ENCODE data around the gene TP53RK.
A peak's percentile ranks its signal among the peaks of the same experiment; 100 is the strongest.

The TP53RK gene
- 40.0 to 51.5 reads per million in 2 experiments for total RNA-seq

DNA sequence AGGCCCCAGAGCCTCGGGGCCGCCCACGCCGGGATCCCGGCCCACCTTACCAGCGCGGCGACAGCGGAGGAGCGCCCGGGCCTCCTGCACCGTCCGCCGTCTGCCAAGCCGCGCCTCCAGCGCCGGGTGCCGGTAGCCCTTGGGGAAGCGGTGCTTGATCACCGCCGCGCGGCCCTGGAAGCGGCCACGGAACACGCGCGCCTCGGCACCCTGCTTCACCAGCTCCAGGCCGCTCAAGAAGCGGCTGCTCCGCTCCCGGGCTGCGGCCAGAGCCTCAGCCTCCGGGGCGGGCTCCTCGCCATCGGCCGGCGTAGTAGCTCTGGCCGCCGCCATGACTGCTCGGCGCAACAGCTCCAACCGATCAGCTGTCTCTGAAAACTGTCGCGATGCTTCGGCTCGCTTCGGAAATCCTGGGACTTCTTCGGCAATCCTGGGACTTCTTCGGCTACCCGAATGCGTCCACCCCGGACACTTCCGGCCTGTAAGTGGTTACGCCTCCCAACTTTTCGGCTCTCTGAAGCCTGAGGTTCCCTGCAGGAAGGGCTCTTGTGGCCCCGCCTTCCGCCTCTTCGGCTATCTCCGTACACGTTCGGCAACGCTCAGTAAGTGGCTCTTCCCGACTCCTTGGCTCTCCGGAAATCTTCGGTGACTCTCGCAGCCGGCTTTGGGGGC, at the start of gene TP53RK:
Gene TP53RK (minus strand): TSS at position 363 of the 672 bp plus-strand sequence. CDS start 30 bp downstream, at position 333.
- DNase-seq (ENCODE audit: low read depth) = peak; percentile 95

- DNase-seq (ENCODE audit: low read depth) = no peak
Measured at GRCh38 chr20:46735436-46735835, 46.2 kb upstream of the TP53RK start.

DNA sequence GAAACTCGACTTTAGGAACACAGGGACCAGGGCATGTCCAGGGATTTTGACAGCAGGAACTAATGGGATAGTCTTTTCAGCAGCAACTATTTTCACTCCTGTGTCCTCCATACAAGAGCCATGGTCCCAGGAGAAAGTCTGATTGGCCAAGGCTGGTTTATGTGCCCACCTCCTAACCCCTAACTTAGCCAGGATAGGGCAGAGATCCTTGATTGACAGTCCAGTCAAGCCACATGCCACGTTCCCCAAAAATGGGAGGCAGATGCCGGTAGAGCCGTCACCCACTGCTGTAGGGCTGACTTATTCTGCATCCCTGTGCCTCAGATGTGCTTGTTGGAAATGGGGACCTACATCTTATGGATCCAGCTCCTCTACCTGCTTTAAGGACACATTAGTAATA, 42.5 kb upstream of the TP53RK start:
- DNase-seq (ENCODE audit: low read depth) = no peak

DNA sequence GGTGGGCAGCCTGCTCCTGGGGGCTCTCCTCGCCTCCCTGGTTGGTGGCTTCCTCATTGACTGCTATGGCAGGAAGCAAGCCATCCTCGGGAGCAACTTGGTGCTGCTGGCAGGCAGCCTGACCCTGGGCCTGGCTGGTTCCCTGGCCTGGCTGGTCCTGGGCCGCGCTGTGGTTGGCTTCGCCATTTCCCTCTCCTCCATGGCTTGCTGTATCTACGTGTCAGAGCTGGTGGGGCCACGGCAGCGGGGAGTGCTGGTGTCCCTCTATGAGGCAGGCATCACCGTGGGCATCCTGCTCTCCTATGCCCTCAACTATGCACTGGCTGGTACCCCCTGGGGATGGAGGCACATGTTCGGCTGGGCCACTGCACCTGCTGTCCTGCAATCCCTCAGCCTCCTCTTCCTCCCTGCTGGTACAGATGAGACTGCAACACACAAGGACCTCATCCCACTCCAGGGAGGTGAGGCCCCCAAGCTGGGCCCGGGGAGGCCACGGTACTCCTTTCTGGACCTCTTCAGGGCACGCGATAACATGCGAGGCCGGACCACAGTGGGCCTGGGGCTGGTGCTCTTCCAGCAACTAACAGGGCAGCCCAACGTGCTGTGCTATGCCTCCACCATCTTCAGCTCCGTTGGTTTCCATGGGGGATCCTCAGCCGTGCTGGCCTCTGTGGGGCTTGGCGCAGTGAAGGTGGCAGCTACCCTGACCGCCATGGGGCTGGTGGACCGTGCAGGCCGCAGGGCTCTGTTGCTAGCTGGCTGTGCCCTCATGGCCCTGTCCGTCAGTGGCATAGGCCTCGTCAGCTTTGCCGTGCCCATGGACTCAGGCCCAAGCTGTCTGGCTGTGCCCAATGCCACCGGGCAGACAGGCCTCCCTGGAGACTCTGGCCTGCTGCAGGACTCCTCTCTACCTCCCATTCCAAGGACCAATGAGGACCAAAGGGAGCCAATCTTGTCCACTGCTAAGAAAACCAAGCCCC, 36.2 kb upstream of the TP53RK start:
- DNase-seq (ENCODE audit: low read depth) = no peak

- DNase-seq (ENCODE audit: low read depth) = no peak
Measured at GRCh38 chr20:46724343-46724959, 35.2 kb upstream of the TP53RK start.

DNA sequence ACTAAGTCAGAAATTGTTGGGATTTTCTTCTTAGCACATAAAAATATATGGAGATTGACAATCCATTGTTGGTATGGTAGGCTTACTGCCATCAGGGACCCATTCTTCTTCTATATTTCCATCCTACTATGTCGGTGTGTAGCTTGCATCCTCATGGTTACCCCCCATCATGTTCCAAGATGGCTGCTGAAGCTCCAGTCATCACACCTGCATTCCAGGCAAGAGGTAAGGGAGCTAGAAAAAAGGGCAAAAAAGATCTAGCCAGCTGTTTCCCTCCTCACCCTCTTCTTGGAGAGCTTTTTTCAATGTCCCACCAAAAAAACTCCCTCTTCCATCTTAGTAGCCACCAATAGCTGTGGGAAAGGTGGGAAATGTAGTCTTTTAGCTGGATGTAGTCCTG, 33.8 kb upstream of the TP53RK start:
- no peak for DNase-seq (ENCODE audit: low read depth)

DNA sequence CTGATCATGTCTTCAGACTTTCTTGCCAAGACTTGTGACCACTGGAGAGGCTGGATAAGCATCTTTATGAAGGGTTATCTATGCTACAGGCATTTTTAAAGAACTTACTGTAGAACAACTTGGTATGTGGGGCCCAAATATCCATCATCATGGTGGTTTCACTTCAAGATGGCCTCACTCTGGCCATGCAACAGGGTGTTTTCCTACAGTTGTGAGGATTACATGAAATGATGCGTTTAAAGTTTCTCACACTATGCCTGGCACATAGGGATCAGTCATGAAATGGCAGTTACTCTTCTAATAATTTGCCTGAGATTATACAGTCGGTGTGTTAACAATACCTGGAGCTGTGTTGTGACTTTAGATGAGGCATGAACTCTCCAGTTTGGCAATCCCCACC, 33.2 kb upstream of the TP53RK start:
- DNase-seq (ENCODE audit: low read depth) = no peak

GRCh38 chr20:46721476-46721875, 32.2 kb upstream of the TP53RK start:
- DNase-seq (ENCODE audit: low read depth) = no peak

DNA sequence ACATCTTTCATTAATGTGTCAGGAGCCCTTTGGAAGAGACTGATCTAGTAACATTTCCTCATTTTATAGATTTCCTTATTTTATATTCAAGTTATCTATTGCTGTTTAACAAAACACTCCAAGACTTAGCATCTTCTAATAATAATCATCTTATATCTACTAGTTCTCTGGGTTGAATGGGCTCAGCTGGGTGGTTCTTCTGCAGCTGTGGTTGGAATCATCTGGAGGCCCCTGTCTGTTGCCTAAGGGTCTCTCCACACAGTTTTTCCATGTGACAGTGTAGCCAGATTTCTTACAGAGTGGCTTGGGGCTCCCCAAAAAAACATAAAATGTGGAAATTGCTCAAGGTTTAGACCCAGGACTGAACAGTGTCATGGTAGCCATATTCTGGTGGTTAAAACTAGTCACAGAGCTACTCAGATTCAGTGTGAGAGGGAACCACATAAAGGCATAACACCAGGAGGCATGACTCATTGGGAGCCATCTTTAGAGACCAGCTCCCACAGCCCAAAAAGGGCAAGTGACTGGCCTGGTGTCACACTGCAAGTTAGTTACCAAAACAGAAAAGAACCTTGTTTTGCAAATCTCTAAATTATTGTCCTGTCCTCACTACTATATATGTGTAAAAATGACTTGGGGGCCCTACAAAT, 31.7 kb upstream of the TP53RK start:
- no peak for DNase-seq (ENCODE audit: low read depth)

- DNase-seq (ENCODE audit: low read depth) = no peak
Measured at GRCh38 chr20:46720019-46720418, 30.8 kb upstream of the TP53RK start.

DNA sequence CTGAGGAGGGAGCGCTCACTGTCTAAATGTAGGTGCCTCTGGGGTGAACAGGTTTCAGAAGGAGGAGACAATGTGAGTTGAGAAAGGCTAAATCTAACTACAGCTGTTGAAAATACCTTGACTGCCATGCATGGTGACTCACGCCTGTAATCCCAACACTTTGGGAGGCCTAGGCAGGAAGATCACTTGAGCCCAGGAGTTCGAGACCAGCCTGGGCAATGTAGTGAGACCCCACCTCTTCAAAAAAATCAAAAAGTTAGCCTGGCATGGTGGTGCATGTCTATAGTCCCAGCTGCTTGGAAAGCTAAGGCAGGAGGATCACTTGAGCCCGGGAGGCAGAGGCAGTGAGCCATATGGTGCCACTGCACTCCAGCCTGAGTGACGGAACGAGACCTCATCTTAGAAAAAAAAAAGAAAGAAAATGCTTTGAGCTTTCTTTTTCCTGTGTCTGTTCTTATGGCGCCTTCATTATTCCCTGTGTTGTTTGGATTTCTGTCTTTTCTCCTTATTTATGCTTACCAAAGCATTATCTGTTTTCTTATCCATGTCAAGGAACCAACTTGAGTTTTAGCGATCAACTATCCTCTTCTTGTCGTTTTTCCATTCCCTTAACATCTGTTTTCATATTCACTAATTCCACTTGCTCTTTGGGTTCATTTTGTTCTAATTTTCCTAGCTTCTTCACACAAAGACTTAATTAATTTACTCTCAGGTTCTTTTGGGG, 28.7 kb upstream of the TP53RK start:
- DNase-seq (ENCODE audit: low read depth) = no peak

GRCh38 chr20:46715292-46715756, 26.1 kb upstream of the TP53RK start:
- no peak for DNase-seq (ENCODE audit: low read depth)

- DNase-seq (ENCODE audit: low read depth) = no peak
Measured at GRCh38 chr20:46713957-46714834, 25.0 kb upstream of the TP53RK start.

DNA sequence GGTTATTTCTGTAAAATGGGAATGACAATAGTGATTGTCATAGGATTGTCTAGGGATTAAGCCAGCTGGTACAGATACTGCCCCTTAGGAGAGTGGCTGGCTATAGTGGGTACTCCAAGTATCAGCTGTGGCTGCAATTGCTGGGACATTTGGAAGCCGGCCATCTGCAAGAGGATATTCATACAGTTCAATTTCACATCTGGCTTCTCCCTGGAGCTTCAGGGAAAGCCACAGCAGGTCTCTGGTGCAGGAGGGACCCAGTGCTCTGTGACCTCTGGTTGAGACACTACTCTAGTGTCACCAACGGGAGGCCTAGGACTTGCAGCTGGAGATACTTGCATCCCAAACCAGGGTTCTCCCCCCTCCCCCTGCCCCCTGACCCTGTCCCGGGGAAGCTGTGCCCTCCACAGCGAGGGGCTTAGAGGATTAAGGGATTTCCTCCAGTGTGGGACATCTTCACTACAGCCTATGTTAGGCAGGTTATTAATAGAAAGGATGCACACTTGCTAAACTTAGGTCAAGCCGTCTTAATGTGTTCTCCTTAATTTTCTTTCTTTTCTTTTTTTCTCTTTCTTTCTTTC, 22.9 kb upstream of the TP53RK start:
- no peak for DNase-seq (ENCODE audit: low read depth)

DNA sequence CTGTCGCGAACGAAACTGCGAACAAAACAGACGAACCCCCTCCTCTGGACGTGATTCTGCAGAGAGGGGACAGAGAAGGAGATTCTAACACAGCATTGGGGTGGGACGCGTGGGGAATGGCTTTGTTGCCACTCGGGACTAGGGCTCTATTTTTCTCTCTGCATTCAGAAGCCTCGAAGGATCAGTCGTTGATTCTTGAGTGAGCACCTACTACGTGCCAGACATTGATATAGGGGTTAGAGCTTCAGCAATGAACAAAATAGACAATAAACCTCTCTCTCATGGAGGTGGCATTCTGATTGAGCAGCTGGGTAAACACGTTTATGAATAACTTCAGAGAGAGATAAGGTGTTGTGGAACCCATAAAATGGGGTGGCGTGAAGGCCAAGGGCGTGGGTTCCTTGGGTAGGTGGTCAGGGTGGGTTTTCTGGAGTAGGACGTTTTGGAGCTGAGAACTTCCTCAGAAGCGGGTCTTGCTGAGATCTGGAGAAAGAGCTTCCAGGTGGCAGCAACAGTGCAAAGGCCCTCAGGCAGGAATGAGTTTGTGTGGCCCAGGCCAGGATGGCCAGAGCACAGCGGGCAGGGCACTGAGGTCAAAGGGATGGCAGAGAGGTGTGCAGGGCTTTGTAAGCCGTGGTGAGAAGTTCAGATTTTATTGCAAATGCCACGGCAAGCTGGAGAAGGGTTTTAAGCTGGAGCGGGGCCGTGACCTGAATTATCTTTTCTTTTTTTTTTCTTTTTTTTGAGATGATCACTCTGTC, 21.1 kb upstream of the TP53RK start:
- no peak for DNase-seq (ENCODE audit: low read depth)

GRCh38 chr20:46709459-46710152, 20.4 kb upstream of the TP53RK start, which contains the start of gene SLC2A10:
Gene SLC2A10, plus strand, starts transcription at chr20:46709649. Its CDS starts 88 bp downstream, at chr20:46709737.
- DNase-seq (ENCODE audit: low read depth) = no peak

DNA sequence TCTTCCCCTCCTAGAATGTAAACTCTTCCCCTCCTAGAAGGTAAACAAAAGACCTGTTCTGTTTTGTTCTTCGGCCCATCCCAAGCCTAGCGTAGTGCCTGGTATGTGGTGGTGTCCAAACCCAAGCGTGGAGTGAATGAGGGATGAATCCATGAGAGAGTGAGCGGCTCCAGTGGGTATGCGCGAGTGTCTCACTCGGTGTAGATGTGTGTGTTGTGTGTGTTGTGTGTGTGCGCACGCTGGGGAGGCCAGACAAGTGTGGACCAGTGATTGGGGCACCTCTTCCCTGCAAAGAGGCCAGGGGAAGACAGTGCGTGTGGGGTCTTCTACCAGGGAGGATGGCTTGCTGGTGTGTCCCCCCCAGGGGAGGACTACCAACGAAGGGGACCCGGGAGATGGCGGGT, 19.8 kb upstream of the TP53RK start:
- no peak for DNase-seq (ENCODE audit: low read depth)

DNA sequence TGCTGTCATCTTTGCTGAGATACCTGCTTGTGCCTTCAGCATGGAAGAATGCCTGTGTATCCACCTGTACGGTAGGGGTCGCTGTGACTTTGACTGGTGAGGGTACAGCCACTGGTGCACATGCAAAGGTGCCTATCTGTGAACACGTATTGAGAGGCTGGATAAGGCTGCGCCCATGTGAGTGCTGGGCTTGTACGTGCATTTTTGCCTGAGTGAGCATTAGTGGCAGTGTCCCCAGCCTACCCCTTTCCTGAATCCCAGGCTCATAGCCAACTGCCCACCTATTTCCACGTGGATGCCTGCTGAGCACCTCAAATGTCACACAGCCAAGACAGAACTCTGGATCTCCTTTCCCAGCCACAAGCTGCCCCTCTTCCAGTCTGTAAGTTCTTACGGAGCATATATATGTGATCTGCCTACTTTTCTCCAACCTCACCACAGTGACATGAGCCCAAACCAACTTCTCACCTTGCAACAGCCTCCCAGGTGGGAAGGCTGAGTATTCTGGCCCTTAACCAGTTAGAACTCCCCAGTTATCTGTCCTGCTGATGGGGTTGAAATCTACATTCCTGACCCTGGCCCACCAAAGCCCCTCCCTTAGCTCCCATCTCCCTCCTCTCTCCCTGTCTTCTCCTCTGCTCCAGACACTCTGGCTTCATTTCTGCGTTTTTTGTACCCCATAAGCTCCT, 19.1 kb upstream of the TP53RK start:
- DNase-seq (ENCODE audit: low read depth) = no peak

All from T follicular helper cell (primary cell).